ENCODE results near the gene SIM1.

DNA sequence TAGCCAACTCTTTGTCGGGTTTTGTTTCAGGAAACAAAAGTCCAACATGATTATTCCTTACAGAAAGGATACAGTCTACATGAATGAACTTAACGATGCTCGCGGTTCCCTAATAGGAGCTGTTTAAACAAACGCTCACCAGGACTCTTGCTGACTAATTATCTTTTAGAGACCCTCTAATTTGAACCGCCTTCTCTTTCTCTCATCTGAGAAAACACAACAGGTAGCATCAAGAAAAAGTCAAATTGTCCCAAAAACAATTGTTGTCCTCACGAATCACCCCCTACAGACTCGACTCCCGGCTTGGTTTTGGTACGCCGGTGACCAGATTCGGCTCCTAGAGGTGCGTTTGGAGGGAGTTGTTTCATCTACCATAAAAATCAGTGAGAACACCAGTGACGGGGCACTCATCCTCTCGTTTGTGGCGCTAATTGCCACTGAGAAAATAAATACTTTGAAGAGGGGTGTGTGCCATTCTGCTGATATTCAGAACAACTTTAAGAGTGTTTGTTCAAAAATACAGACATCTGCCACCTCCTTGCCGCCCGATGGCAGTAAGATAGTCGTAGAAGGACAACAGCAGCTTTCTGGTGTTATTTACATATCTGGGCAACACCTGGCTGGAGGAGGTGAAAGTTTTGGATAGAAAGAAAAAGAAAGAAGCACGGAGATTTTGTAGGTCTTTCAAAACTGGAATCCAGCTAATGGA is 1.1 kb upstream of the SIM1 start:
- TF ChIP-seq, protein P1, sequence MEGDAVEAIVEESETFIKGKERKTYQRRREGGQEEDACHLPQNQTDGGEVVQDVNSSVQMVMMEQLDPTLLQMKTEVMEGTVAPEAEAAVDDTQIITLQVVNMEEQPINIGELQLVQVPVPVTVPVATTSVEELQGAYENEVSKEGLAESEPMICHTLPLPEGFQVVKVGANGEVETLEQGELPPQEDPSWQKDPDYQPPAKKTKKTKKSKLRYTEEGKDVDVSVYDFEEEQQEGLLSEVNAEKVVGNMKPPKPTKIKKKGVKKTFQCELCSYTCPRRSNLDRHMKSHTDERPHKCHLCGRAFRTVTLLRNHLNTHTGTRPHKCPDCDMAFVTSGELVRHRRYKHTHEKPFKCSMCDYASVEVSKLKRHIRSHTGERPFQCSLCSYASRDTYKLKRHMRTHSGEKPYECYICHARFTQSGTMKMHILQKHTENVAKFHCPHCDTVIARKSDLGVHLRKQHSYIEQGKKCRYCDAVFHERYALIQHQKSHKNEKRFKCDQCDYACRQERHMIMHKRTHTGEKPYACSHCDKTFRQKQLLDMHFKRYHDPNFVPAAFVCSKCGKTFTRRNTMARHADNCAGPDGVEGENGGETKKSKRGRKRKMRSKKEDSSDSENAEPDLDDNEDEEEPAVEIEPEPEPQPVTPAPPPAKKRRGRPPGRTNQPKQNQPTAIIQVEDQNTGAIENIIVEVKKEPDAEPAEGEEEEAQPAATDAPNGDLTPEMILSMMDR (IDR thresholded peaks at IDR 0.05), result no peak
- TF ChIP-seq POLR2A (IDR thresholded peaks at IDR 0.05), result no peak

Measured in transverse colon (tissue), 3 donors.